HepG2 (cell line): ENCODE measurements around the gene RBM45. TPM values are rescaled to one million over a fixed set of nuclear protein-coding genes. Genes with fewer than 3 reads are reported as not detected.

Experiments
- BRD4 ChIP-seq: sonication (generic); formaldehyde crosslinking; IDR thresholded peaks from 2 replicates; pipeline ENCODE4 v1.4.0; 2020; ENCODE audit warnings: missing genetic modification reagents
- GABPA ChIP-seq, 2 experiments: IDR thresholded peaks; 2 replicates each; pipeline ENCODE4 v1.6.1; 2011 to 2016; ENCODE audit warnings: low read depth in 2 of 2, low read length in 1 of 2, missing biosample characterization in 1 of 2, missing genetic modification characterization in 1 of 2
- GATAD2A ChIP-seq: IDR thresholded peaks from 2 replicates; pipeline ENCODE4 v1.6.1; 2016
- HOXA5 ChIP-seq: sonication (generic); formaldehyde crosslinking; IDR thresholded peaks from 2 replicates; pipeline ENCODE4 v1.4.0; 2020; ENCODE audit warnings: missing genetic modification reagents
- KDM4B ChIP-seq: sonication (generic); formaldehyde crosslinking; IDR thresholded peaks from 2 replicates; pipeline ENCODE4 v1.4.0; 2020; ENCODE audit warnings: missing genetic modification reagents
- NR2C2 ChIP-seq: sonication (generic); formaldehyde crosslinking; IDR thresholded peaks from 2 replicates; pipeline ENCODE4 v1.4.0; 2020; ENCODE audit warnings: missing genetic modification reagents, mild to moderate bottlenecking, moderate library complexity, borderline replicate concordance
- TEAD3 ChIP-seq: optimal IDR thresholded peaks from 2 replicates; pipeline ENCODE3; 2016; ENCODE audit warnings: borderline replicate concordance
- TSC22D2 ChIP-seq: sonication (generic); formaldehyde crosslinking; IDR thresholded peaks from 2 replicates; pipeline ENCODE4 v1.5.1; 2020; ENCODE audit warnings: missing genetic modification reagents, mild to moderate bottlenecking, borderline replicate concordance
- WIZ ChIP-seq: sonication (generic); formaldehyde crosslinking; IDR thresholded peaks from 2 replicates; pipeline ENCODE4 v1.5.1; 2020; ENCODE audit warnings: mild to moderate bottlenecking, missing genetic modification reagents
- ZFP1 ChIP-seq: IDR thresholded peaks from 2 replicates; pipeline ENCODE4 v1.6.1; 2016
- ZNF260 ChIP-seq: sonication (generic); formaldehyde crosslinking; IDR thresholded peaks from 2 replicates; pipeline ENCODE4 v1.4.0; 2020; ENCODE audit warnings: missing genetic modification reagents, low read depth, mild to moderate bottlenecking, borderline replicate concordance
- ZNF3 ChIP-seq: IDR thresholded peaks from 2 replicates; pipeline ENCODE4 v1.7.0; 2017; ENCODE audit warnings: inconsistent platforms
- ZNF337 ChIP-seq: sonication (generic); formaldehyde crosslinking; IDR thresholded peaks from 2 replicates; pipeline ENCODE4 v1.5.1; 2020; ENCODE audit warnings: missing genetic modification reagents, low read depth, mild to moderate bottlenecking, borderline replicate concordance
- ZNF614 ChIP-seq: IDR thresholded peaks from 2 replicates; pipeline ENCODE4 v1.6.1; 2018; ENCODE audit warnings: missing biosample characterization, missing genetic modification reagents, inconsistent platforms, borderline replicate concordance
- ZNF747 ChIP-seq: sonication (generic); formaldehyde crosslinking; IDR thresholded peaks from 2 replicates; pipeline ENCODE4 v1.8.1; 2023; ENCODE audit warnings: missing genetic modification reagents, mild to moderate bottlenecking, borderline replicate concordance
- ZNF773 ChIP-seq: sonication (generic); formaldehyde crosslinking; IDR thresholded peaks from 2 replicates; pipeline ENCODE4 v1.4.0; 2020; ENCODE audit warnings: missing genetic modification reagents, borderline replicate concordance
- ZNF780A ChIP-seq: sonication (generic); formaldehyde crosslinking; IDR thresholded peaks from 2 replicates; pipeline ENCODE4 v1.8.0; 2022; ENCODE audit warnings: mild to moderate bottlenecking, missing genetic modification reagents, moderate library complexity
- polyA plus RNA-seq, 8 experiments: library from polyadenylated mRNA; depleted of rRNA in 3 of 8; stranded (reverse) in 7 of 8; unstranded in 1 of 8; fragments of >200 nt; fragmentation: Illumina TruSeq in 4 of 8; extraction: Trizol in 4 of 8; gene quantifications; 2 replicates each; pipeline versions ENCODE4 v1.2.1 to v1.2.3, GENCODE V29; 2011 to 2016; ENCODE audit warnings: low read depth in 4 of 8, missing spikeins in 1 of 8, mixed read lengths in 1 of 8; ENCODE audit not compliant: insufficient read depth in 1 of 8
- total RNA-seq, 5 experiments: library from RNA; depleted of rRNA; stranded (reverse); fragments of >200 nt; fragmentation: Illumina TruSeq; extraction: Trizol; gene quantifications; 2 replicates each; pipeline ENCODE4 v1.2.3, GENCODE V29; 2016; ENCODE audit warnings: low read depth in 1 of 5
- TF ChIP-seq, protein P1 (sequence below): sonication (generic); formaldehyde crosslinking; IDR thresholded peaks from 2 replicates; pipeline ENCODE4 v1.5.0; 2020; ENCODE audit warnings: mild to moderate bottlenecking, missing genetic modification reagents, moderate library complexity
- TF ChIP-seq, protein P2 (sequence below): sonication (generic); formaldehyde crosslinking; conservative IDR thresholded peaks from 2 replicates; pipeline ENCODE4 v1.4.0; 2020; ENCODE audit warnings: missing genetic modification reagents
- TF ChIP-seq, protein P3 (sequence below): sonication (generic); formaldehyde crosslinking; IDR thresholded peaks from 2 replicates; pipeline ENCODE4 v1.5.0; 2020; ENCODE audit warnings: missing genetic modification reagents
- TF ChIP-seq, protein P4 (sequence below): sonication (generic); IDR thresholded peaks from 2 replicates; pipeline ENCODE4 v1.6.1; 2016; ENCODE audit warnings: low read depth, borderline replicate concordance
- TF ChIP-seq, protein P5 (sequence below): sonication (generic); formaldehyde crosslinking; IDR thresholded peaks from 2 replicates; pipeline ENCODE4 v1.8.1; 2022; ENCODE audit warnings: mild to moderate bottlenecking, missing genetic modification reagents

Gene RBM45
- total and polyA plus RNA-seq, 2 of the 13 experiments (the other 11 are each of a cell fraction or from before 2014, with no cell fraction given), result 5.7 to 25.2 TPM

DNA sequence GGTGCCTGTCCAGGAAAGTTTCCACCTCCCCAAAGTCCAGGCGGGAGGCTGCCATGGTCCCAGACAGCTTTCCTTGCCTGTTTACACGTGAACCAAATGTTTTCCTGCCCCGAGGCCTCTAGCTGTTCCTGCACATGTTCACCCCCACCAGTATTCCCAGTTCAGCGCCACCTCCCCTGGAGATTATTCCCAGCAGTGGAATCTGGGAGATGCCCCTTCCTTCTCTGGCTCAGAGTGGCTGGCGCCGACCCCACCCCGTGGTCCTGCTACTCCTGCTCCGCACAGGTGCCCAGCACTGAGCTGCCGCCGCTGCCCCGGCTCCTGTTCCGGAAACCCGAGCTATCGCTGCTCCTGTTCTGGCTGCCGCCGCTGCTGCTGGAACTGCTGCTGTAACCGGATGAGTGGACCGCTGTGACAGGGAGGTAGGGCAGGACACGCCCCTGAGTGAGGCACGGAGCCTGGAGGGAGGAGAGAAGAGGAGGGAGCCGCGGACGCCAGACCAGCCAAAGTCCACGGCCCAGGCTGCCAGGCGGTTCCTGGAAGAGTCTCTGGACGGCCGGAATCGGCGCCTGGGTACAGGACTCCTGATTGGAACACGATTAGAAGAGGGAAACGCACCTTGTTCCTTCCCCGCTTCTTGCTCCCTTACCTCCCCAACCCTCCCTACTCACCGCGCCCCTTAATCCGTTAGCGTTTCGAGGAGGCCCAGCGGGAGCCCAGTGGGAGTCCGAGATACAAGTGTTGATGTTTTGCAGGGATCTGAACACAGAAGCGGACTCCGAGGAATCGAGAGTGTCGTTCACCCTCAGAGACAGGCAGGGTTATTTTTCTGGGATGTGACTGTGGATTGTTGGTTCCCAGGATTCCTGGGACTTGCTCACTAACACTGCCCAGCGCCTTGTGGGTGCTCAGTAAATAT, 39.6 kb upstream of the RBM45 start, which contains the start of gene PDE11A (continued):
- peak; percentile 77; the same call in 1 of the 2 replicates for TF ChIP-seq TSC22D2 (CRISPR knock-in tag)
- TF ChIP-seq ZNF3 (CRISPR knock-in tag), result no peak; the same call in 1 of the 2 replicates
- TF ChIP-seq BRD4 (CRISPR knock-in tag), result no peak
- peak; percentile 75 for TF ChIP-seq GATAD2A (CRISPR knock-in tag)
- TF ChIP-seq, protein P1, sequence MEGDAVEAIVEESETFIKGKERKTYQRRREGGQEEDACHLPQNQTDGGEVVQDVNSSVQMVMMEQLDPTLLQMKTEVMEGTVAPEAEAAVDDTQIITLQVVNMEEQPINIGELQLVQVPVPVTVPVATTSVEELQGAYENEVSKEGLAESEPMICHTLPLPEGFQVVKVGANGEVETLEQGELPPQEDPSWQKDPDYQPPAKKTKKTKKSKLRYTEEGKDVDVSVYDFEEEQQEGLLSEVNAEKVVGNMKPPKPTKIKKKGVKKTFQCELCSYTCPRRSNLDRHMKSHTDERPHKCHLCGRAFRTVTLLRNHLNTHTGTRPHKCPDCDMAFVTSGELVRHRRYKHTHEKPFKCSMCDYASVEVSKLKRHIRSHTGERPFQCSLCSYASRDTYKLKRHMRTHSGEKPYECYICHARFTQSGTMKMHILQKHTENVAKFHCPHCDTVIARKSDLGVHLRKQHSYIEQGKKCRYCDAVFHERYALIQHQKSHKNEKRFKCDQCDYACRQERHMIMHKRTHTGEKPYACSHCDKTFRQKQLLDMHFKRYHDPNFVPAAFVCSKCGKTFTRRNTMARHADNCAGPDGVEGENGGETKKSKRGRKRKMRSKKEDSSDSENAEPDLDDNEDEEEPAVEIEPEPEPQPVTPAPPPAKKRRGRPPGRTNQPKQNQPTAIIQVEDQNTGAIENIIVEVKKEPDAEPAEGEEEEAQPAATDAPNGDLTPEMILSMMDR, result no peak; the same call in none of the 2 replicates
- TF ChIP-seq ZNF260 (CRISPR knock-in tag), result no peak
- TF ChIP-seq, protein P2, sequence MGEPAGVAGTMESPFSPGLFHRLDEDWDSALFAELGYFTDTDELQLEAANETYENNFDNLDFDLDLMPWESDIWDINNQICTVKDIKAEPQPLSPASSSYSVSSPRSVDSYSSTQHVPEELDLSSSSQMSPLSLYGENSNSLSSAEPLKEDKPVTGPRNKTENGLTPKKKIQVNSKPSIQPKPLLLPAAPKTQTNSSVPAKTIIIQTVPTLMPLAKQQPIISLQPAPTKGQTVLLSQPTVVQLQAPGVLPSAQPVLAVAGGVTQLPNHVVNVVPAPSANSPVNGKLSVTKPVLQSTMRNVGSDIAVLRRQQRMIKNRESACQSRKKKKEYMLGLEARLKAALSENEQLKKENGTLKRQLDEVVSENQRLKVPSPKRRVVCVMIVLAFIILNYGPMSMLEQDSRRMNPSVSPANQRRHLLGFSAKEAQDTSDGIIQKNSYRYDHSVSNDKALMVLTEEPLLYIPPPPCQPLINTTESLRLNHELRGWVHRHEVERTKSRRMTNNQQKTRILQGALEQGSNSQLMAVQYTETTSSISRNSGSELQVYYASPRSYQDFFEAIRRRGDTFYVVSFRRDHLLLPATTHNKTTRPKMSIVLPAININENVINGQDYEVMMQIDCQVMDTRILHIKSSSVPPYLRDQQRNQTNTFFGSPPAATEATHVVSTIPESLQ (CRISPR knock-in tag), result no peak
- peak; percentile 82; the same call in 1 of the 2 replicates for TF ChIP-seq ZNF614 (CRISPR knock-in tag)
- peak; percentile 86 for TF ChIP-seq ZNF747
- TF ChIP-seq, protein P3, sequence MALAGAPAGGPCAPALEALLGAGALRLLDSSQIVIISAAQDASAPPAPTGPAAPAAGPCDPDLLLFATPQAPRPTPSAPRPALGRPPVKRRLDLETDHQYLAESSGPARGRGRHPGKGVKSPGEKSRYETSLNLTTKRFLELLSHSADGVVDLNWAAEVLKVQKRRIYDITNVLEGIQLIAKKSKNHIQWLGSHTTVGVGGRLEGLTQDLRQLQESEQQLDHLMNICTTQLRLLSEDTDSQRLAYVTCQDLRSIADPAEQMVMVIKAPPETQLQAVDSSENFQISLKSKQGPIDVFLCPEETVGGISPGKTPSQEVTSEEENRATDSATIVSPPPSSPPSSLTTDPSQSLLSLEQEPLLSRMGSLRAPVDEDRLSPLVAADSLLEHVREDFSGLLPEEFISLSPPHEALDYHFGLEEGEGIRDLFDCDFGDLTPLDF (CRISPR knock-in tag), result no peak
- peak; percentile 88; the same call in 1 of the 2 replicates for TF ChIP-seq ZNF780A (CRISPR knock-in tag)
- TF ChIP-seq, protein P4, sequence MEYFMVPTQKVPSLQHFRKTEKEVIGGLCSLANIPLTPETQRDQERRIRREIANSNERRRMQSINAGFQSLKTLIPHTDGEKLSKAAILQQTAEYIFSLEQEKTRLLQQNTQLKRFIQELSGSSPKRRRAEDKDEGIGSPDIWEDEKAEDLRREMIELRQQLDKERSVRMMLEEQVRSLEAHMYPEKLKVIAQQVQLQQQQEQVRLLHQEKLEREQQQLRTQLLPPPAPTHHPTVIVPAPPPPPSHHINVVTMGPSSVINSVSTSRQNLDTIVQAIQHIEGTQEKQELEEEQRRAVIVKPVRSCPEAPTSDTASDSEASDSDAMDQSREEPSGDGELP, result peak; percentile 75; the same call in 1 of the 2 replicates
- no peak for TF ChIP-seq ZNF773 (CRISPR knock-in tag)
- TF ChIP-seq ZFP1 (CRISPR knock-in tag), result 0 out of 2 replicates have a peak, but pooled peaks have one; percentile 67
- TF ChIP-seq KDM4B (CRISPR knock-in tag), result peak; percentile 74; the same call in 1 of the 2 replicates
- peak; percentile 84 for TF ChIP-seq TEAD3 (CRISPR knock-in tag)
- TF ChIP-seq WIZ (CRISPR knock-in tag), result 0 out of 2 replicates have a peak, but pooled peaks have one; percentile 48
- TF ChIP-seq HOXA5 (CRISPR knock-in tag), result no peak
- TF ChIP-seq NR2C2 (CRISPR knock-in tag), result peak; percentile 61; the same call in 1 of the 2 replicates
- TF ChIP-seq, protein P5, sequence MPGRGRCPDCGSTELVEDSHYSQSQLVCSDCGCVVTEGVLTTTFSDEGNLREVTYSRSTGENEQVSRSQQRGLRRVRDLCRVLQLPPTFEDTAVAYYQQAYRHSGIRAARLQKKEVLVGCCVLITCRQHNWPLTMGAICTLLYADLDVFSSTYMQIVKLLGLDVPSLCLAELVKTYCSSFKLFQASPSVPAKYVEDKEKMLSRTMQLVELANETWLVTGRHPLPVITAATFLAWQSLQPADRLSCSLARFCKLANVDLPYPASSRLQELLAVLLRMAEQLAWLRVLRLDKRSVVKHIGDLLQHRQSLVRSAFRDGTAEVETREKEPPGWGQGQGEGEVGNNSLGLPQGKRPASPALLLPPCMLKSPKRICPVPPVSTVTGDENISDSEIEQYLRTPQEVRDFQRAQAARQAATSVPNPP (CRISPR knock-in tag), result no peak
- TF ChIP-seq GABPA (IDR thresholded peaks at IDR 0.05; ENCODE audit: low read depth, low read length), result no peak; the same call in 1 of the 2 replicates
- peak; percentile 74 for TF ChIP-seq GABPA (CRISPR knock-in tag; IDR thresholded peaks at IDR 0.05; ENCODE audit: low read depth)
- 0 out of 2 replicates have a peak, but pooled peaks have one; percentile 64 for TF ChIP-seq ZNF337 (CRISPR knock-in tag)
